Measurements from ENCODE around the gene GPR26.

DNA sequence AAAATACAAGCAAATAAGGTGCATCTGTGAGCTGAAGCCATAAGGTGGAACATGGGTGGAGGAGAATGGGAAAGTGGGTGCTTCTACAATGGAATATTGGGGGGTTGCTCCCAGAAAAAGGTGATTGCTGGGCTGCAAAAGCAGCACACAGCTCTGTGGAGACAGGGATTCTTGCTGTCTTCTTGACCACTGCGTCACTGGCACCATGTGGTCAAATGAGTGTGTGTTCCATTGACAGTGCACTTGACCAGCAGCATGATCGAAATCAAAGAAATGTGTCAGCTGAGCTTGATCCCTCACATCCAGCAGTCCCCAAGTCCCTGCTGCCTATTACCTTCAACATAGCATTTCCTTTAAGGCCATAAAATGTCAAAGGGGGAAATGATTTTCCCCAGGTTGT is 56.2 kb downstream of the GPR26 start:
- no peak for TF ChIP-seq CTCF (conservative IDR thresholded peaks at IDR 0.05; ENCODE audit: low read length)
- no peak for TF ChIP-seq EZH2phosphoT487 (IDR thresholded peaks at IDR 0.05; ENCODE audit: borderline replicate concordance, low read depth, low read length)

All from OCI-LY7 (cell line).